Fibroblast of the aortic adventitia (primary cell): ENCODE measurements around the gene OR2AT4. TPM values are rescaled to one million over a fixed set of nuclear protein-coding genes. Genes with fewer than 3 reads are reported as not detected.
"Not testable (repeated sequence)": the region's sequence is repeated elsewhere in the genome, so short reads cannot be mapped to it uniquely, and the experiment has no call there.

Source experiments
- DNase-seq: peaks from one replicate; pipeline ENCODE4 v3.0.0-alpha.2; 2010; ENCODE audit warnings: low read depth
- H3K4me3 ChIP-seq: 2 replicates; pipeline ENCODE4 v1.5.1; 2011; ENCODE audit warnings: low read depth, mild to moderate bottlenecking, control low read depth, low read length, moderate library complexity
- total RNA-seq: library from RNA; depleted of rRNA; stranded (reverse); fragments of >200 nt; gene quantifications from 2 replicates; pipeline ENCODE4 v1.2.3, GENCODE V29; 2012; ENCODE audit warnings: low replicate concordance
- TF ChIP-seq, protein P1 (sequence below): IDR thresholded peaks from 2 replicates; pipeline ENCODE4 v1.5.1; 2011; ENCODE audit warnings: mild to moderate bottlenecking, low read length, control low read depth, inconsistent platforms; ENCODE audit not compliant: insufficient read depth

OR2AT4 gene
- total RNA-seq, 1 donor: under 0.01 TPM

DNA sequence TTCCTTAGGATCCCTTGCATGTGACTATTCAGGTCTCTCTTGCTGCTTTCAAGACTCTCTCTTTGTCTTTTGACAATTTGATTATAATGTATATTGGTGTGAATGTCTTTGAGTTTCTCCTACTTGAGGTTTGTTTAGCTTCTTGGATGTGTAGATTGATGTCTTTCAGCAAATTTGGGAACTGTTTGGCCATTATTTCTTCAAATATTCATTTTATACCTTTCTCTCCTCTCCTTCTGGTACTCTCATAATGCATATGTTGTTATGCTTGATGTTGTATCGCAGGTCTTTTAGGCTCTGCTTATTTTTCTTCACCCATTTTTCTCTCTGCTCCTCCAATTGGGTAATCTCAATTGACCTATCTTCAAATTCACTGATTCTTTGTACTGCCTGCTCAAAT is 44.2 kb downstream of the OR2AT4 start:
- H3K4me3 ChIP-seq: no peak overlapping the region
- no peak for DNase-seq
- TF ChIP-seq, protein P1, sequence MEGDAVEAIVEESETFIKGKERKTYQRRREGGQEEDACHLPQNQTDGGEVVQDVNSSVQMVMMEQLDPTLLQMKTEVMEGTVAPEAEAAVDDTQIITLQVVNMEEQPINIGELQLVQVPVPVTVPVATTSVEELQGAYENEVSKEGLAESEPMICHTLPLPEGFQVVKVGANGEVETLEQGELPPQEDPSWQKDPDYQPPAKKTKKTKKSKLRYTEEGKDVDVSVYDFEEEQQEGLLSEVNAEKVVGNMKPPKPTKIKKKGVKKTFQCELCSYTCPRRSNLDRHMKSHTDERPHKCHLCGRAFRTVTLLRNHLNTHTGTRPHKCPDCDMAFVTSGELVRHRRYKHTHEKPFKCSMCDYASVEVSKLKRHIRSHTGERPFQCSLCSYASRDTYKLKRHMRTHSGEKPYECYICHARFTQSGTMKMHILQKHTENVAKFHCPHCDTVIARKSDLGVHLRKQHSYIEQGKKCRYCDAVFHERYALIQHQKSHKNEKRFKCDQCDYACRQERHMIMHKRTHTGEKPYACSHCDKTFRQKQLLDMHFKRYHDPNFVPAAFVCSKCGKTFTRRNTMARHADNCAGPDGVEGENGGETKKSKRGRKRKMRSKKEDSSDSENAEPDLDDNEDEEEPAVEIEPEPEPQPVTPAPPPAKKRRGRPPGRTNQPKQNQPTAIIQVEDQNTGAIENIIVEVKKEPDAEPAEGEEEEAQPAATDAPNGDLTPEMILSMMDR: no peak

DNA sequence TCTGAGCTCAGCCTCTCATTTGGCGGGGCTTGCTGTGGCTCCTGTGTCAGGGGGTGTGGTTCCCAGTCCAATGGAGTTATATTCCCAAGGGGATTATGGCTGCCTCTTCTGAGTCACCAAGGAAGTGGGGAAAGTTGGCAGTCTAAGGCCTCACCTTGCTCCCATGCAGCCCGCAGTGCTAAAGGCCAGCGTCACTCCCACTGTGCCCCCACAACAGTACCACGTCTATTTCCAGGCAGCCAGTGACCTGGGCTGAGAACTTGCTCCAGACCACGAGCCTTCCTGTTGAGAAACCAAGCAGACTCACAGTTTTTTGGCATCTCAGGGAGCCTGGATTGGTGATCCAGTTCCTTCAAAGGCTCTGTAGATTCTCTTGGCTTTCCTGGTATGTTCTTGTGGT is 45.6 kb downstream of the OR2AT4 start:
- TF ChIP-seq, protein P1: no peak
- H3K4me3 ChIP-seq: no peak overlapping the region

DNA sequence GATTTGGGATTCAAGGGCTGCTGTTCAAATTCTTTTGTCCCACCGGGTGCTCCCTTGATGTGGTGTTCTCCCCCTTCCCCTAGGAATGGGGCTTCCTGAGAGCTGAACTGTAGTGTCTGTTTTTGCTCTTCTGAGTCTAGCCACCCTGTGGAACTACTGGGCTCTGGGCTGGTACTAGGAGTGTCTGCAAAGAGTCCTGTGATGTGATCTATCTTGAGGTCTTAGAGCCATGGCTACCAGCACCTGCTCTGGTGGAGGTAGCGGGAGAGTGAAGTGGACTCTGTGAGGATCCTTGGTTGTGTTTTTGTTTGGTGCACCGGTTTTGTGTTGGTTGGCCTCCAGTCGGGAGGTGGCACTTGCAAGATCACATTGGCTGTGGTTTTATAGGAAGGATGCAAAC is 46.2 kb downstream of the OR2AT4 start:
- H3K4me3 ChIP-seq: no peak overlapping the region
- DNase-seq: no peak
- TF ChIP-seq, protein P1: no peak

More for the DNA sequence above, 45.6 kb downstream of the OR2AT4 start:
- DNase-seq: no peak

DNA sequence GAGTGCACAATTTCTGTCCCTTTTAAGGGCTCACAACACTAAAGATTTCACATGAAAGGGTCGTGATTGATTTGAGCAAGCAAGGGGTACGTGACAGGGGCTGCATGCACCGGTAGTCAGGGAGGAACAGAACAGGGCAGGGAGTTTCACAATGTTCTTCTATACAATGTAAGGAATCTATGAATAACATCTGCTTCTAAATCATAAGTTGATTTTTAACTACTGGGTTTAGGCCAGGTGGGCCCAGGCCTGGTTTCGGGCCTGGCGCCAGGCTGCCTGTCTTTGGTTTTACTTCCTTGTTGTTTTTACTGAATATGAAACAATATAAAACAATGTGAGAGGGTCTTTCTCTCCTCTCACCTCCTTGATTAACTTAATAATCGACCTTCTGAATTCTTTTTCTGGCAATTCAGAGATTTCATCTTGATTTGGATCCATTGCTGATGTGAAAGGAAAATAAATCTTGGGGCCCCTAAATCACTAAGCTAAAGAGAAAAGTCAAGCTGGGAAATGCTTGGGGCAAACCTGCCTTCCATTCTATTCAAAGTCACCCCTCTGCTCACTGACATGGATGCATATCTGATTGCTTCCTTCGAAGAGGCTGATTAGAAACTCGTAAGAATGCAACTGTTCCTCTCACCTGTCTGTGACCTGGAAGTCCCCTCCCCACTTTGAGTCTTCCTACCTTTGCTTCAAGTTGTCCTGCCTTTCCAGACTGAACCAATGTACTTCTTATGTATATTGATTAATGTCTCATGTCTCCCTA is 47.0 kb downstream of the OR2AT4 start:
- DNase-seq, H3K4me3 ChIP-seq: not testable (repeated sequence)

DNA sequence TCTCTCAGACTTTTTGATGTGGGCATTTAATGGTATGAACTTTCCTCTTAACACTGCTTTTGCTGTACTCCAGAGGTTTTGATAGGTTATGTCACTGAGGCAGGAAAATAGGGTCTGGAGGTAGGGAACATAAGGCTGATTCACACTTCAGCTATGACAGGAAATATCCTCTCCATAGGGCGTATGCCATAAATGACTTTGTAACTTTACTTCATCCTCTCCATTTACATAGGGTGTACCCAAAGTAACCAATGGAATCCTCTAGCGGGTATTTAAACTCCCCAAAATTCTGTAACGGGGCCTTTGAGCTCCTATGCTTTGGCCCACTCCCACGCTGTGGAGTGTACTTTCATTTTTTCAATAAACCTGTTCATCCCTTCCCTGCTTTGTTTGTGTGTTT is 49.5 kb downstream of the OR2AT4 start:
- no peak overlapping the region for H3K4me3 ChIP-seq
- TF ChIP-seq, protein P1: no peak
- DNase-seq: no peak

DNA sequence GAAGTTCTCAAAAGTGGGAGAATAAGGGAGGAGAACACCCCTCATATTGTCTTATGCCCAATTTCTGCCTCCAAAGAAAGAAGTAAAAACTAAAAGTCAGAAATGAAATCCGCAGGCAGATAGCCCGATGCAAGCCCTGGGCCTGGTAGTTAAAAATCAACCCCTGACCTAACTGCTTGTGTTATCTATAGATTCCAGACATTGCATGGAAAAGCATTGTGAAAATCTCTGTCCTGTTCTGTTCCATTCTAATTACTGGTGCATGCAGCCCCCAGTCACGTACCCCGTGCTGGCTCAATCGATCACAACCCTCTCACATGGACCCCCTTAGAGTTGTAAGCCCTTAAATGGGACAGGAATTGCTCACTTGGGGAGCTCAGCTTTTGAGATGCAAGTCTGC is 50.0 kb downstream of the OR2AT4 start:
- not testable (repeated sequence) for DNase-seq, H3K4me3 ChIP-seq

DNA sequence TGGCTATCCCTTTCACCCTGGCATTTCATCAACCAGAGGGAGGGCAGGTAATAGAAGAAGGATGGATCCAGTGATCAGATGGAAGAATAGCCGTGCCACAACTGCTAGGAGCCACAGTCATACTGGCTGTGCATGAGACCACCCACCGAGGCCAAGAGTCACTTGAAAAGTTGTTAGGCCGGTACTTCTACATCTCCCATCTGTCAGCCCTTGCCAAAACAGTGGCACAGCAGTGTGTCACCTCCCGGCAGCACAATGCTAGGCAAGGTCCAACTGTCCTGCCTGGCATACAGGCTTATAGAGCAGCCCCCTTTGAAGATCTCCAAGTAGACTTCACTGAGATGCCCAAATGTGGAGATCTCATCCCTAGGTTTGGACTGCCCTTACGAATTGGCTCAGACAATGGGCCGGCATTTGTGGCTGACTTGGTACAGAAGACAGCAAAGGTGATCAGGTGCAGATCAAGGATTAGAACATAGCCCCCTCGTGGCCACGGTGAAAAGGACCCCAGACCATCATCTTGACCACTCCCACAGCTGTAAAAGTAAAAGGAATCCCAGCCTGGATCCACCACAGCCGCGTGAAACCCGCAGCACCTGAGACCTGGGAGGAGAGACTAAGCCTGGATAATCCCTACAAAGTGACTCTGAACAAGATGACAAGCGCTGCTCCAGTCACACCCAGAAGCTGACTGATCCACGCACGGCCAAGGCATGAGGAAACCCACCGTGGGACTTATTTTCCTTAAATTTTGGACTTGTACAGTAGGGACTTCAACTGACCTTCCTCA is 52.1 kb downstream of the OR2AT4 start:
- not testable (repeated sequence) for H3K4me3 ChIP-seq, DNase-seq

DNA sequence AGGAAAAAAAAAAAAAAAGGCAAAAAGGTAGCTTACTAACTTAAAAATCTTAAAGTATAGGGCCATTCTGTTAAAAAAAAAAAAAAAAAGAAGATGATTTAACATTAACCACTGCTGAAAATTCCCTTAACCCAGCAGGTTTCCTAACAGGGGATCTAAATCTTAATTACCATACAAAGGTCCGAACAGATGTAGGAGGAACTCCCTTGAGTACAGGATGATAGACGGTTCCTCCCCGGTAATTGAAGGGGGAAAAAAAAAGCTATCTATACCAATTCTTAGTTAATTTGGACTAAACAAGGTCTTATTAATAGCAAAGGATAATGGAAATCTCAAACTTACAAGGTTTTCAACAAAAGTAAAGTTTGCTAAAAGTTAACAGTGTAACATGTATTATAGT is 54.9 kb downstream of the OR2AT4 start:
- not testable (repeated sequence) for DNase-seq, H3K4me3 ChIP-seq

DNA sequence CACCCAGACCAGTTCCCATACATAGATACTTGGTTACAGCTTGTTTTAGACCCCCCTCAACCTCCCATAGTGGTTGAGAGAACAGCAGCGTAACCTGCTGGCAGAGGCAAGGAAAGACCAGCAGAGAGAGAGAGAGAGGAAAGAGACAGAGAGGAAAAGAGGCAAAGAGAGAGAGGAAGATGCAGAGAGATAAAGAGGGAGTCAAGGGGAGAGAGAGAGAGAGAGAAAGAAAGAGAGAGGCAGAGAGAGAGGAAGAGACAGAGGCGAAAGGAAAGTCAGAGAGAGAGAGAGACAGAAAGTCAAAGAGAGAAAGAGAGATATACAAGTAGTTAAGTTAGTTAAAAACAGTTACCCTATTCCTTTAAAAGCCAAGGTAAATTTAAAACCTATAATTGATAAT is 55.4 kb downstream of the OR2AT4 start:
- H3K4me3 ChIP-seq: no peak overlapping the region
- DNase-seq: no peak
- TF ChIP-seq, protein P1: no peak
